ENCODE measurements around the gene KCNH6. TPM values are rescaled to one million over a fixed set of nuclear protein-coding genes. Genes with fewer than 3 reads are reported as not detected.

The KCNH6 gene
- total and polyA plus RNA-seq, 9 of the 15 experiments (the other 6 are each of a cell fraction or from before 2014, with no cell fraction given): not detected

- no peak overlapping the region for H3K9ac ChIP-seq (ENCODE audit: insufficient read depth in 1 of 2, low read depth in 2 of 2, low read length in 2 of 2)
- FAIRE-seq (no peak), ATAC-seq (no peak), DNase-seq (ENCODE audit: extremely low read depth in 1 of 4, low spot score in 3 of 4) (no peak)
- H3K9me1 ChIP-seq (ENCODE audit: control insufficient read depth, insufficient read depth, low read length): peaks cover 6% of the 10 kb centered on the region
- no peak overlapping the region for H3K27ac ChIP-seq (ENCODE audit: extremely low read depth, low read depth, low read length)
- H3K27me3 ChIP-seq (ENCODE audit: control insufficient read depth in 2 of 2, insufficient read depth in 2 of 2, low read length in 2 of 2): peaks cover 6 to 43% of the 10 kb centered on the region in 2 experiments; a peak in 4 of 5 replicates
- POLR2A ChIA-PET: no interaction called here
- no peaks in the 10 kb centered on the region for H3K79me2 ChIP-seq (ENCODE audit: control insufficient read depth, insufficient read depth, low read length)
- H3K4me1 ChIP-seq (replicated peaks in 1 of 2; ENCODE audit: control insufficient read depth in 2 of 2, insufficient read depth in 2 of 2, low read length in 2 of 2): peaks cover 0 to 19% of the 10 kb centered on the region in 2 experiments; a peak in 3 of 5 replicates
- H3K4me2 ChIP-seq (ENCODE audit: insufficient read depth, low read length): no peak overlapping the region
- TF ChIP-seq ARID1B (IDR thresholded peaks at IDR 0.05) (no peak), ZNF408 (CRISPR knock-in tag; IDR thresholded peaks at IDR 0.05; ENCODE audit: low read depth) (no peak), POU5F1 (IDR thresholded peaks at IDR 0.05; ENCODE audit: borderline replicate concordance, low read depth, low read length, partially characterized antibody) (no peak)
- H3K9me3 ChIP-seq (replicated peaks; ENCODE audit: control insufficient read depth, insufficient read depth, low read depth, low read length): no peaks in the 10 kb centered on the region
- H2AFZ ChIP-seq (ENCODE audit: low read depth, low read length): no peak overlapping the region
- in situ Hi-C loops (cut with MboI): no loop called here
- intact Hi-C loops (cut with micrococcal nuclease): no loop called here
- CTCF ChIA-PET (ENCODE audit: low intra/inter-chr PET ratio): no interaction called here
- WGBS (ENCODE audit: insufficient coverage, low coverage, missing lambda C conversion rate): 13% methylated on average over 9 of the region's 9 CpGs
- BruUV-seq (replicated peaks): no TSS peak
- H3K4me3 ChIP-seq: no peak overlapping the region
- H4K20me1 ChIP-seq (replicated peaks; ENCODE audit: control insufficient read depth, insufficient read depth, low read length): peaks cover 23% of the 10 kb centered on the region
- no peaks in the 10 kb centered on the region for H3K36me3 ChIP-seq (ENCODE audit: control insufficient read depth, insufficient read depth, low read length)
Observed at GRCh38 chr17:63528183-63528582, 5.0 kb downstream of the KCNH6 start.

GRCh38 chr17:63529711-63530556, 6.8 kb downstream of the KCNH6 start:
- CTCF ChIA-PET (ENCODE audit: low intra/inter-chr PET ratio): no interaction called here
- Histone ChIP-seq H2AFZ (ENCODE audit: low read depth, low read length) (no peak overlapping the region), H3K36me3 (ENCODE audit: control insufficient read depth, insufficient read depth, low read length) (no peaks in the 10 kb centered on the region), H3K27me3 (ENCODE audit: control insufficient read depth in 2 of 2, insufficient read depth in 2 of 2, low read length in 2 of 2) (peaks cover 7 to 42% of the 10 kb centered on the region in 2 experiments; a peak in 4 of 5 replicates), H3K4me3 (no peak overlapping the region), H3K9me1 (ENCODE audit: control insufficient read depth, insufficient read depth, low read length) (peaks cover 6% of the 10 kb centered on the region), H3K4me2 (ENCODE audit: insufficient read depth, low read length) (no peak overlapping the region), H3K9ac (ENCODE audit: insufficient read depth in 1 of 2, low read depth in 2 of 2, low read length in 2 of 2) (peak overlapping the region in 1 of 2 experiments; percentile 36; a peak in 2 of 4 replicates), H4K20me1 (replicated peaks; ENCODE audit: control insufficient read depth, insufficient read depth, low read length) (peaks cover 17% of the 10 kb centered on the region), H3K9me3 (replicated peaks; ENCODE audit: control insufficient read depth, insufficient read depth, low read depth, low read length) (no peaks in the 10 kb centered on the region), H3K79me2 (ENCODE audit: control insufficient read depth, insufficient read depth, low read length) (no peaks in the 10 kb centered on the region), H3K4me1 (replicated peaks in 1 of 2; ENCODE audit: control insufficient read depth in 2 of 2, insufficient read depth in 2 of 2, low read length in 2 of 2) (peaks cover 0 to 25% of the 10 kb centered on the region in 2 experiments; a peak in 3 of 5 replicates), H3K27ac (ENCODE audit: extremely low read depth, low read depth, low read length) (no peak overlapping the region)
- in situ Hi-C loops (cut with MboI): no loop called here
- ATAC-seq (peak; percentile 21; the same call in 1 of the 3 replicates), FAIRE-seq (no peak), DNase-seq (ENCODE audit: extremely low read depth in 1 of 4, low spot score in 3 of 4) (peak in 2 of 4 experiments; percentile 36 to 37)
- no TSS peak for BruUV-seq (replicated peaks)
- intact Hi-C loops (cut with micrococcal nuclease): no loop called here
- POLR2A ChIA-PET: interaction anchor here (0.7 to 1.5 kb wide), 4 partner anchors 10 to 212 kb away, joined by 3 to 4 read pairs (median 3); partner anchors contain the start of gene DCAF7
- 35% methylated on average over 23 of the region's 26 CpGs for WGBS (ENCODE audit: insufficient coverage, low coverage, missing lambda C conversion rate)
- no peak for TF ChIP-seq SRSF1 (IDR thresholded peaks at IDR 0.05; ENCODE audit: low read depth, low read length)
- TF ChIP-seq CBFA2T2 (conservative IDR thresholded peaks at IDR 0.05): peak; percentile 21; the same call in 1 of the 2 replicates
- TF ChIP-seq MYC (IDR thresholded peaks at IDR 0.05; ENCODE audit: low read depth, low read length): no peak
- no peak for TF ChIP-seq MYC (CRISPR knock-in tag; IDR thresholded peaks at IDR 0.05; ENCODE audit: borderline replicate concordance, low read depth)
- TF ChIP-seq GTF3C2 (IDR thresholded peaks at IDR 0.05; ENCODE audit: borderline replicate concordance, extremely low read depth, insufficient read length): no peak
- TF ChIP-seq BRD4 (IDR thresholded peaks at IDR 0.05): no peak
- TF ChIP-seq ZNF165 (CRISPR knock-in tag; IDR thresholded peaks at IDR 0.05; ENCODE audit: borderline replicate concordance): no peak
- no peak for TF ChIP-seq CCAR2 (IDR thresholded peaks at IDR 0.05; ENCODE audit: low read depth, low read length)
- TF ChIP-seq ZNF316 (IDR thresholded peaks at IDR 0.05): no peak
- TF ChIP-seq CBFA2T3 (IDR thresholded peaks at IDR 0.05): peak; percentile 49
